ENCODE measurements around the gene UBA1. TPM values are rescaled to one million over a fixed set of nuclear protein-coding genes. Genes with fewer than 3 reads are reported as not detected.

Gene UBA1
- total RNA-seq, 1 donor from 2014 or later: 538 TPM

GRCh38 chrX:47156611-47157520 is 36.8 kb upstream of the UBA1 start:
- no peak overlapping the region for H3K27ac Mint-ChIP-seq
- H3K4me1 Mint-ChIP-seq (ENCODE audit: low read depth): no peaks in the 10 kb centered on the region
- peaks cover 11% of the 10 kb centered on the region for H3K36me3 Mint-ChIP-seq (ENCODE audit: insufficient read depth)
- no peak for TF ChIP-seq CTCF (IDR thresholded peaks at IDR 0.05; ENCODE audit: unreplicated experiment)
- no peak overlapping the region for H3K4me3 Mint-ChIP-seq (ENCODE audit: low read depth)
- no peaks in the 10 kb centered on the region for H3K27me3 Mint-ChIP-seq
- no peak for DNase-seq (ENCODE audit: low spot score, unreplicated experiment)
- H3K9me3 Mint-ChIP-seq (ENCODE audit: low read depth): no peaks in the 10 kb centered on the region

GRCh38 chrX:47158131-47158530 is 35.5 kb upstream of the UBA1 start:
- no peak overlapping the region for H3K4me3 Mint-ChIP-seq (ENCODE audit: low read depth)
- H3K27me3 Mint-ChIP-seq: no peaks in the 10 kb centered on the region
- DNase-seq (ENCODE audit: low spot score, unreplicated experiment): no peak
- H3K4me1 Mint-ChIP-seq (ENCODE audit: low read depth): no peaks in the 10 kb centered on the region
- H3K27ac Mint-ChIP-seq: no peak overlapping the region
- H3K36me3 Mint-ChIP-seq (ENCODE audit: insufficient read depth): peaks cover 14% of the 10 kb centered on the region
- no peak for TF ChIP-seq CTCF (IDR thresholded peaks at IDR 0.05; ENCODE audit: unreplicated experiment)
- no peaks in the 10 kb centered on the region for H3K9me3 Mint-ChIP-seq (ENCODE audit: low read depth)

- no peak for TF ChIP-seq CTCF (IDR thresholded peaks at IDR 0.05; ENCODE audit: unreplicated experiment)
- Mint-ChIP-seq H3K9me3 (ENCODE audit: low read depth) (no peaks in the 10 kb centered on the region), H3K4me3 (ENCODE audit: low read depth) (no peak overlapping the region), H3K4me1 (ENCODE audit: low read depth) (no peaks in the 10 kb centered on the region), H3K36me3 (ENCODE audit: insufficient read depth) (peaks cover 14% of the 10 kb centered on the region), H3K27me3 (no peaks in the 10 kb centered on the region), H3K27ac (no peak overlapping the region)
- DNase-seq (ENCODE audit: low spot score, unreplicated experiment): no peak
Observed at GRCh38 chrX:47158781-47159180, 34.8 kb upstream of the UBA1 start.

GRCh38 chrX:47160781-47161180 is 32.8 kb upstream of the UBA1 start:
- peaks cover 4% of the 10 kb centered on the region for H3K9me3 Mint-ChIP-seq (ENCODE audit: low read depth)
- no peak for DNase-seq (ENCODE audit: low spot score, unreplicated experiment)
- no peak for TF ChIP-seq CTCF (IDR thresholded peaks at IDR 0.05; ENCODE audit: unreplicated experiment)
- no peaks in the 10 kb centered on the region for H3K4me1 Mint-ChIP-seq (ENCODE audit: low read depth)
- peaks cover 21% of the 10 kb centered on the region for H3K36me3 Mint-ChIP-seq (ENCODE audit: insufficient read depth)
- H3K27ac Mint-ChIP-seq: no peak overlapping the region
- H3K4me3 Mint-ChIP-seq (ENCODE audit: low read depth): no peak overlapping the region
- no peaks in the 10 kb centered on the region for H3K27me3 Mint-ChIP-seq

- no peaks in the 10 kb centered on the region for H3K4me1 Mint-ChIP-seq (ENCODE audit: low read depth)
- H3K27ac Mint-ChIP-seq: no peak overlapping the region
- no peak overlapping the region for H3K4me3 Mint-ChIP-seq (ENCODE audit: low read depth)
- no peak for TF ChIP-seq CTCF (IDR thresholded peaks at IDR 0.05; ENCODE audit: unreplicated experiment)
- peaks cover 4% of the 10 kb centered on the region for H3K9me3 Mint-ChIP-seq (ENCODE audit: low read depth)
- no peak for DNase-seq (ENCODE audit: low spot score, unreplicated experiment)
- H3K27me3 Mint-ChIP-seq: no peaks in the 10 kb centered on the region
- peaks cover 19% of the 10 kb centered on the region for H3K36me3 Mint-ChIP-seq (ENCODE audit: insufficient read depth)
Observed at GRCh38 chrX:47162927-47163583, 30.6 kb upstream of the UBA1 start.
